Keratinocyte (primary cell): ENCODE results near the gene ITPR2. TPM values are rescaled to one million over a fixed set of nuclear protein-coding genes. Genes with fewer than 3 reads are reported as not detected.

Source experiments
- DNase-seq: peaks from one replicate; pipeline ENCODE4 v3.0.0-alpha.2; 2011; ENCODE audit warnings: low read depth, missing footprints, low spot score
- FAIRE-seq: peaks from 2 replicates; lab custom pipeline; 2011; peaks lifted over from hg19 to GRCh38; lab: Jason Lieb, UNC
- H2AFZ ChIP-seq: 2 replicates; pipeline ENCODE4 v1.6.0; 2012; ENCODE audit warnings: low read length, control low read depth, inconsistent platforms; ENCODE audit not compliant: control insufficient read depth
- H3K27ac ChIP-seq: 2 replicates; pipeline ENCODE4 v1.5.1; 2011; ENCODE audit warnings: low read length; ENCODE audit not compliant: control insufficient read depth, insufficient read depth
- H3K27me3 ChIP-seq: 3 replicates; pipeline ENCODE4 v1.6.0; 2011; ENCODE audit warnings: low read length; ENCODE audit not compliant: control insufficient read depth, insufficient read depth; ENCODE audit errors: extremely low read depth
- H3K36me3 ChIP-seq, 2 experiments: 2 replicates in 1 of 2; 3 replicates in 1 of 2; pipeline ENCODE4 v1.5.1; 2011; ENCODE audit warnings: low read length in 2 of 2, mild to moderate bottlenecking in 1 of 2; ENCODE audit not compliant: control insufficient read depth in 2 of 2, insufficient read depth in 2 of 2; ENCODE audit errors: extremely low read depth in 1 of 2
- H3K4me1 ChIP-seq: 3 replicates; pipeline ENCODE4 v1.5.1; 2011; ENCODE audit warnings: low read length; ENCODE audit not compliant: control insufficient read depth, insufficient read depth; ENCODE audit errors: extremely low read depth
- H3K4me2 ChIP-seq: 3 replicates; pipeline ENCODE4 v1.6.0; 2011; ENCODE audit warnings: low read depth, low read length; ENCODE audit not compliant: control insufficient read depth, insufficient read depth; ENCODE audit errors: extremely low read depth
- H3K4me3 ChIP-seq, 3 experiments: fragments of 200-600 bp in 1 of 3; sonication (generic) in 1 of 3; 2 replicates in 2 of 3; 3 replicates in 1 of 3; pipeline ENCODE4 v1.5.1; 2011 to 2016; ENCODE audit warnings: low read length in 3 of 3, mild to moderate bottlenecking in 3 of 3, control low read depth in 2 of 3, inconsistent platforms in 1 of 3, low read depth in 1 of 3, mixed read lengths in 1 of 3, mixed run types in 1 of 3, moderate library complexity in 1 of 3; ENCODE audit not compliant: control insufficient read depth in 2 of 3, insufficient read depth in 2 of 3; ENCODE audit errors: extremely low read depth in 1 of 3
- H3K79me2 ChIP-seq: 2 replicates; pipeline ENCODE4 v1.6.0; 2012; ENCODE audit warnings: low read length; ENCODE audit not compliant: control insufficient read depth, insufficient read depth
- H3K9ac ChIP-seq: 3 replicates; pipeline ENCODE4 v1.6.0; 2011; ENCODE audit warnings: low read length; ENCODE audit not compliant: control insufficient read depth, insufficient read depth; ENCODE audit errors: extremely low read depth
- H3K9me1 ChIP-seq: 3 replicates; pipeline ENCODE4 v1.6.0; 2011; ENCODE audit warnings: low read length; ENCODE audit not compliant: control insufficient read depth, insufficient read depth; ENCODE audit errors: extremely low read depth
- H3K9me3 ChIP-seq: 2 replicates; pipeline ENCODE4 v1.5.1; 2012; ENCODE audit warnings: low read depth, low read length; ENCODE audit not compliant: control insufficient read depth
- H4K20me1 ChIP-seq: 3 replicates; pipeline ENCODE4 v1.6.0; 2011; ENCODE audit warnings: low read length; ENCODE audit not compliant: control insufficient read depth, insufficient read depth; ENCODE audit errors: extremely low read depth
- EZH2 ChIP-seq: IDR thresholded peaks from one replicate; pipeline ENCODE4 v1.6.1; 2012; ENCODE audit warnings: inconsistent platforms, mild to moderate bottlenecking, low read length, moderate library complexity
- dilution Hi-C: fragments of 300-500 bp; cut with MboI; formaldehyde crosslinking; loops from one replicate; pipeline ENCODE4 v1.7.0; 2020; ENCODE audit warnings: low sequenced_read_pairs; ENCODE audit not compliant: extremely low pct_ligation_motif_present
- polyA plus RNA-seq, 5 experiments: library from polyadenylated mRNA; depleted of rRNA in 3 of 5; stranded (reverse) in 3 of 5; stranded (forward) in 1 of 5; unstranded in 1 of 5; fragments of >200 nt; gene quantifications; 1 replicate in 1 of 5; 2 replicates in 3 of 5; 3 replicates in 1 of 5; pipeline versions ENCODE4 v1.2.1 to v1.2.3, GENCODE V29; 2011 to 2012; ENCODE audit warnings: missing spikeins in 2 of 5, low read depth in 1 of 5, low replicate concordance in 1 of 5
- TF ChIP-seq, protein P1 (sequence below), 3 experiments: IDR thresholded peaks in 1 of 3; conservative IDR thresholded peaks in 1 of 3; optimal IDR thresholded peaks in 1 of 3; 2 replicates in 2 of 3; 3 replicates in 1 of 3; pipeline versions ENCODE3 to v1.5.1; 2011; ENCODE audit warnings: low read length in 3 of 3, mild to moderate bottlenecking in 3 of 3, moderate library complexity in 2 of 3, control low read depth in 1 of 3, inconsistent platforms in 1 of 3; ENCODE audit not compliant: insufficient read depth in 2 of 3; ENCODE audit errors: extremely low read depth in 1 of 3

Gene ITPR2
- polyA plus RNA-seq, 1 donor (not counting 4 experiments of a cell fraction or from before 2014, with no cell fraction given) = 7.6 TPM

DNA sequence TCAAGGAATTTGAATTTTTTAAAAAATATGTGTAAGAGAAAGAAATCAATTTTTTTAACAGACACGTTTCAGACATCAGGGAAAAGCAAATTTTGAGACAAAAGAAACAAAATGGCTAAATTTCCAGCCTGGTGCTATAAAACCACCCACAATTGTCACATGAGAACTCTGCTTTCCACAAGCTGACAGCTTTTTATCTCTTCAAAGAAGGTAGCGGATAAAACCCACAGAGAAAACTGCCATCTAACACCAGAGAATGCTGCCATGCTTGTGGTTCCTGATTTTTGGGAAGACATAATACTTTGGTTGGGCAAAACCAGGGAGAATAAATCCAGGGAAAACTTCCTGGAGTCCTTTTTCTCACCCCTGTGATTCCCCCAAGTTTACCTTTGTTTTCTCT, 10.3 kb upstream of the ITPR2 start:
- dilution Hi-C loops = no loop called here
- no peaks in the 10 kb centered on the region for H4K20me1 ChIP-seq
- H3K27me3 ChIP-seq = no peaks in the 10 kb centered on the region
- no peak overlapping the region for H3K9ac ChIP-seq
- no peaks in the 10 kb centered on the region for H3K9me1 ChIP-seq
- no peak overlapping the region for H3K4me2 ChIP-seq
- H3K4me1 ChIP-seq = peaks cover 5% of the 10 kb centered on the region
- H3K4me3 ChIP-seq = no peak overlapping the region
- FAIRE-seq (no peak), DNase-seq (no peak)
- TF ChIP-seq, protein P1, sequence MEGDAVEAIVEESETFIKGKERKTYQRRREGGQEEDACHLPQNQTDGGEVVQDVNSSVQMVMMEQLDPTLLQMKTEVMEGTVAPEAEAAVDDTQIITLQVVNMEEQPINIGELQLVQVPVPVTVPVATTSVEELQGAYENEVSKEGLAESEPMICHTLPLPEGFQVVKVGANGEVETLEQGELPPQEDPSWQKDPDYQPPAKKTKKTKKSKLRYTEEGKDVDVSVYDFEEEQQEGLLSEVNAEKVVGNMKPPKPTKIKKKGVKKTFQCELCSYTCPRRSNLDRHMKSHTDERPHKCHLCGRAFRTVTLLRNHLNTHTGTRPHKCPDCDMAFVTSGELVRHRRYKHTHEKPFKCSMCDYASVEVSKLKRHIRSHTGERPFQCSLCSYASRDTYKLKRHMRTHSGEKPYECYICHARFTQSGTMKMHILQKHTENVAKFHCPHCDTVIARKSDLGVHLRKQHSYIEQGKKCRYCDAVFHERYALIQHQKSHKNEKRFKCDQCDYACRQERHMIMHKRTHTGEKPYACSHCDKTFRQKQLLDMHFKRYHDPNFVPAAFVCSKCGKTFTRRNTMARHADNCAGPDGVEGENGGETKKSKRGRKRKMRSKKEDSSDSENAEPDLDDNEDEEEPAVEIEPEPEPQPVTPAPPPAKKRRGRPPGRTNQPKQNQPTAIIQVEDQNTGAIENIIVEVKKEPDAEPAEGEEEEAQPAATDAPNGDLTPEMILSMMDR (optimal IDR thresholded peaks at IDR 0.05 in 1 of 3, IDR thresholded peaks at IDR 0.05 in 1 of 3, conservative IDR thresholded peaks at IDR 0.05 in 1 of 3; ENCODE audit: extremely low read depth in 1 of 3, insufficient read depth in 2 of 3, low read length in 3 of 3) = no peak
- no peak for TF ChIP-seq EZH2
- no peaks in the 10 kb centered on the region for H3K79me2 ChIP-seq
- H3K36me3 ChIP-seq = no peaks in the 10 kb centered on the region
- no peak overlapping the region for H2AFZ ChIP-seq
- H3K27ac ChIP-seq = no peak overlapping the region
- no peaks in the 10 kb centered on the region for H3K9me3 ChIP-seq

DNA sequence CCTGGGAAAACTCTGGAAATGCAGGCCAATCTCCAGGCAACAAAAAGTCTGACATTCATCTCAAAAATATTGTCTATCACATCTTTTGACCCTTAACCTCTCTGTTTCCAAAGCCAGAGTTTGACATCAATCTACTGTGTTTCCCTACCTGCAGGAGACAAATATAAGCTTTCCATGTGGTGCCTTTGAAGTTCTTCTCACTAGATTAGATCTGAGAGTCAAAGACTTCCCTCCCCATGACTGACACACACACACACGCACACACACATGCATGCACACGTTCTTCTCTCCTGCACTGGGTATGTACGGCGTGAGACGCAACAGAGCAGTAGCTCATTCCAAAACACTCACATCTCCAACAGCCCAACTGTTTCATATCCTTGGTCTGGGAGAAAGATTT, 8.1 kb upstream of the ITPR2 start:
- Histone ChIP-seq H3K9me1 (no peaks in the 10 kb centered on the region), H3K9me3 (no peaks in the 10 kb centered on the region), H3K4me1 (peaks cover 5% of the 10 kb centered on the region), H4K20me1 (no peaks in the 10 kb centered on the region), H3K27ac (no peak overlapping the region), H3K4me3 (no peak overlapping the region), H3K27me3 (no peaks in the 10 kb centered on the region), H3K4me2 (no peak overlapping the region), H3K36me3 (no peaks in the 10 kb centered on the region), H2AFZ (no peak overlapping the region), H3K79me2 (no peaks in the 10 kb centered on the region), H3K9ac (no peak overlapping the region)
- FAIRE-seq (no peak), DNase-seq (no peak)
- TF ChIP-seq EZH2 = no peak
- TF ChIP-seq, protein P1 (optimal IDR thresholded peaks at IDR 0.05 in 1 of 3, IDR thresholded peaks at IDR 0.05 in 1 of 3, conservative IDR thresholded peaks at IDR 0.05 in 1 of 3; ENCODE audit: extremely low read depth in 1 of 3, insufficient read depth in 2 of 3, low read length in 3 of 3) = no peak
- dilution Hi-C loops = no loop called here
